GM12892 (cell line): Measurements from ENCODE around the gene TSPAN15.

Source experiments
- POLR2A ChIP-seq: IDR thresholded peaks from 2 replicates; pipeline ENCODE4 v1.6.1; 2011; ENCODE audit warnings: low read depth, low read length, control low read depth
- POLR2AphosphoS5 ChIP-seq: IDR thresholded peaks from 2 replicates; pipeline ENCODE4 v1.6.1; 2011; ENCODE audit warnings: low read depth, low read length, control low read depth

DNA sequence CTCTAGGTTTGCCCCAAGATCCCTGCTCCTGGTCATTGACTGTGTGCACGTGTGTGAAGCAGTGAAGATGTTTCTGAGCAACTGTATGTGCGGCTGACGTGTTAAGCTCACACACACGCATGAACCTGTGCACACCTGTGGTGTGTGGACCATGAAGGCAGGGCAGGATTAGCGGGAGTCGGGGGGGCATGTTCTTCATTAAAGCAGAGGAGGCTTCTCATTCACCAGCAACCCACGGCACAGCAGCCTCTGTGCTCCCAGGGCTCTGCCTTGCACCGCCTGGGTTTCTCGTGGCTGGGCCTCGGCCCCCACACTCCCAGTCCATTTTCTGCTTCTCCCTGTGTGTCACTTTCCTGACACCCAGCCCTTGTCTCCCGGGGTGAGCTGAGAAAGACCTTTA is 33.7 kb upstream of the TSPAN15 start:
- TF ChIP-seq POLR2AphosphoS5 = no peak
- TF ChIP-seq POLR2A = no peak
